Natural killer cell treated with Interleukin-12 subunit alpha and Interleukin-12 subunit beta and Interleukin-15 and Interleukin-18, amount 100 ng/mL, for 72 hours (primary cell): ENCODE results near the gene CNTN4. TPM values are rescaled to one million over a fixed set of nuclear protein-coding genes. Genes with fewer than 3 reads are reported as not detected.

Experiments
- ATAC-seq, 2 donors: fragments of 150-1000 bp; cut with Tn5 transposase in 1 of 2; sonication (Bioruptor Pico), chemical (Tn5 transposase) in 1 of 2; 2 replicates each; pipeline ENCODE4 v1.10.0; 2021
- DNase-seq: peaks from one replicate; pipeline ENCODE4 v3.0.0; 2022; ENCODE audit warnings: low spot score
- H3K27ac Mint-ChIP-seq, 2 donors: 1 replicate in 1 of 2; 2 replicates in 1 of 2; pipeline ENCODE4 v1.8.0; 2022; ENCODE audit warnings: mixed read lengths in 2 of 2, mild to moderate bottlenecking in 1 of 2, moderate library complexity in 1 of 2
- H3K27me3 Mint-ChIP-seq, 2 donors: 1 replicate in 1 of 2; 2 replicates in 1 of 2; pipeline ENCODE4 v1.8.0; 2022; ENCODE audit warnings: mixed read lengths in 2 of 2
- H3K36me3 Mint-ChIP-seq: one replicate; pipeline ENCODE4 v1.8.0; 2022; ENCODE audit warnings: mixed read lengths
- H3K4me1 Mint-ChIP-seq, 2 donors: 1 replicate in 1 of 2; 2 replicates in 1 of 2; pipeline ENCODE4 v1.8.0; 2022; ENCODE audit warnings: low read depth in 2 of 2, mixed read lengths in 2 of 2, mild to moderate bottlenecking in 1 of 2
- H3K4me3 Mint-ChIP-seq: one replicate; pipeline ENCODE4 v1.8.0; 2022; ENCODE audit warnings: mixed read lengths
- H3K9me3 Mint-ChIP-seq: 2 replicates; pipeline ENCODE4 v1.8.0; 2022; ENCODE audit warnings: mixed read lengths
- total RNA-seq, 2 donors: library from RNA; stranded (reverse); gene quantifications; one replicate each; pipeline ENCODE4 v1.2.3, GENCODE V29; 2022

Gene CNTN4
- total RNA-seq, 2 donors from 2014 or later: not detected

DNA sequence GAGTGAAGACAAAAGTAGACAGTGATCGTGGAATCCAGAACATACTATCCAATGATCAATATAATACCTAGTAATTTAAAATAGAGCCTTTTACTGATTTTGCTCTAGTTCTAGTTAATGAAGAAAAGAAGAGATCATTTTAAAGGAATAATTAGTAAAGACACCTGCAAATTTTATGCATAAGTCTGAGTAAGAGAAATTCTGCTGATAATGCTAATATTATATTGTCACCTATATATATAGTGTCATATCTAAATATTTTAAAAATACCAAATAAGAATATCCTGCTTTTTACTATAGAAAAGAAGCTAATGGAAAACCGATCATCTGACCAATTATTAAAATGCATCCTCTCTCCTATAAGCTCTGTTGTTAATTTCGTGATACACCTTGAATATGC is 152.1 kb downstream of the CNTN4 start:
- no peak for ATAC-seq
- no peak for DNase-seq
- H3K36me3 Mint-ChIP-seq: peaks cover 10% of the 10 kb centered on the region
- no peak overlapping the region for H3K4me3 Mint-ChIP-seq
- H3K27me3 Mint-ChIP-seq: no peaks in the 10 kb centered on the region
- no peaks in the 10 kb centered on the region for H3K4me1 Mint-ChIP-seq
- H3K9me3 Mint-ChIP-seq: peaks cover 29% of the 10 kb centered on the region
- H3K27ac Mint-ChIP-seq: no peak overlapping the region

DNA sequence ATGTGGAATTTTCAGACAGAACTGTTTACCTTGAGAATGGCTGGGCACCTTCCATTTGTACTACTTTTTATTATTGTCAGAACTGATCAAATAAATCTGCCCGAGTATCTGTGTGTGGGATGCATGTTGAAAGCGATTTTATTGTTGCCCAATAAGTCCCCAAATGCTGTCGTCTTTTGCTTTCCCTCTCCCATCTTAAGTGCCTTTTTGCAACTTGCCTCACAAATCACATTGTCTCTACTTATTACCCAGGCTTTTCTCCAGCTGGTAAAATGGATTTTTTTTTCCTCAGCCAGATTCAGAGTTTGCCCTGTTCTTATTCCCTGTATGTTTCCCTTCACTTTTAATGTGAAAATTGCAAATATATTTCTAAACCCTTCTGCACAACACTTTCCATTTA is 163.1 kb downstream of the CNTN4 start:
- DNase-seq: no peak
- Mint-ChIP-seq H3K9me3 (peaks cover 13% of the 10 kb centered on the region), H3K4me1 (no peaks in the 10 kb centered on the region), H3K27me3 (no peaks in the 10 kb centered on the region), H3K4me3 (no peak overlapping the region), H3K27ac (no peak overlapping the region), H3K36me3 (no peaks in the 10 kb centered on the region)
- no peak for ATAC-seq

DNA sequence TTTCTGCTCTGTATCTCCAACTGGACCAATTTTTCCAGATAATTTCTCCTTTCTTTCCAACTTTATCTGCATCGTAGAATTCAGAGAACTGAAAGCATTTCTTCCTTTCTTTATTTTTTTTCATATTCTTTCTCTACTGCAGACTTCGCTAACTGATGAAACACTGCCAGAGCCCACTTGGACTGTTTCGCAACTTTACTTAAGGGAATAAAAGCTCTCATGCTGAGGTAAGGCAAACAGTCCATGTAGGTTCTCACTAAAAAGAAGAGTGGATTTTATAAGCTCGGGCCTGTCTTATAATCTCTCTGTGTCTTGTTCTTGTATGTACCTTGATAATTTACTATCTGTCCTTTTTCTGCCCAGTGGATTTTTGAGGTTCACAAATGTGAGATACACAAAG is 163.5 kb downstream of the CNTN4 start:
- Mint-ChIP-seq H3K27ac (no peak overlapping the region), H3K27me3 (no peaks in the 10 kb centered on the region), H3K4me1 (no peaks in the 10 kb centered on the region), H3K9me3 (peaks cover 10% of the 10 kb centered on the region), H3K4me3 (no peak overlapping the region), H3K36me3 (no peaks in the 10 kb centered on the region)
- DNase-seq: no peak
- ATAC-seq: no peak

DNA sequence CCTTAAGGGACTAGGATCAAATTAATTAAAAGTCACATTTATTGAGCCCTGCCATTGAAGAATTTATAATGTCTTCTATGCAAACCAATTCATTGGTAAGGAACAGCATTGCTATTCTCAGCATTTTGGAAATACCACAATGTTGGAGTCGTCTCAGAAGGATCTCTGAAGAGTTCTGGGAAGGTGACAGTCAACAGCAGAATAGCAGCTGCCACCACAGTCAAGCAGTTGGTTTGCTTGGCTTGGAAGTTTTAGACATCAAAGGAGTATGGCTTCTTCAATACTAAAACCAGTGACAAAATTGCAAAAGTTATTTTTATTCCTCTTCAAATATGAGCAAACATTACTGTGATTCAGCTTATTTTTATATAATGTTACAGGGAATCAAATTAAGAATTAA is 167.9 kb downstream of the CNTN4 start:
- no peak overlapping the region for H3K27ac Mint-ChIP-seq
- no peak for ATAC-seq
- no peak for DNase-seq
- no peaks in the 10 kb centered on the region for H3K4me1 Mint-ChIP-seq
- no peaks in the 10 kb centered on the region for H3K27me3 Mint-ChIP-seq
- H3K9me3 Mint-ChIP-seq: peaks cover 13% of the 10 kb centered on the region
- no peaks in the 10 kb centered on the region for H3K36me3 Mint-ChIP-seq
- H3K4me3 Mint-ChIP-seq: no peak overlapping the region

DNA sequence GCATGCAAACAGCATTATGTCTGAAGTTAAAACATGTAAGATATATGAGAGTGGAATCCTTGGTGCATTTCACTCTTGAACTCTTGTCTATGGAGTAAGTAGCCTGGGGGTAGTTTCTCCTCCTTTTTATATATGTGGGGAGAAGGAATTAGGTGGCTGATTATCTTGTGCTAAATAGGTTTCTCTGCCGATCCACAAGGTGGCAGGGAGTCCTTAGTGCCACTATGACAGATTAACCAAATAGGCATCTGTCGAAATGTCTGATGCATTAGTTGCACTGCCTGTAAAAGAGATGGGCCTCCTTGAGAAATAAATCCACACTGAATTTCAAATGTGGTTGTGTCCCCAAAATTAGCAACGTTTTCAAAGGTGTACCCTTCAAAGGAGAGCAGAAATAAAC is 170.1 kb downstream of the CNTN4 start:
- Mint-ChIP-seq H3K27me3 (no peaks in the 10 kb centered on the region), H3K9me3 (peaks cover 16% of the 10 kb centered on the region), H3K36me3 (no peaks in the 10 kb centered on the region), H3K27ac (no peak overlapping the region), H3K4me1 (no peaks in the 10 kb centered on the region), H3K4me3 (no peak overlapping the region)
- no peak for ATAC-seq
- DNase-seq: no peak

DNA sequence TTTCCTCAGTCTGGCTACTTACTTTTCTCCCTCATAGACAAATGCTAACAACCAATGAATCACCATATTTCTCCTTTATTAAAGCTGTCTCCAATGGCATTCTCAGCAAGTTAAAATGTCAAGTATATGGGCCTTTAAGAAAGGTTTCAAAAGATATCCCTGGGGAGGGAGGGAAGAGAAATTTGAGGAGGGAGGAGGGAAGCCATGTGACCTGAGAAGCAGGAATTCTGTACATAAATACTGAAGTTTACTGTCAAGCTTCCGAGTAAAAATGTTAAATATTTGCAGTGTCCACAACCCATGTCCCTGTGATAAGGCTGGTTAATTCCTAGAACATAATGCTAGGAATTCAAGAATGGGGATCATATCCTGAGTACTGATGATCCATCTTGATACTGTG is 175.9 kb downstream of the CNTN4 start:
- ATAC-seq (no peak), DNase-seq (no peak)
- peaks cover 14% of the 10 kb centered on the region for H3K9me3 Mint-ChIP-seq

DNA sequence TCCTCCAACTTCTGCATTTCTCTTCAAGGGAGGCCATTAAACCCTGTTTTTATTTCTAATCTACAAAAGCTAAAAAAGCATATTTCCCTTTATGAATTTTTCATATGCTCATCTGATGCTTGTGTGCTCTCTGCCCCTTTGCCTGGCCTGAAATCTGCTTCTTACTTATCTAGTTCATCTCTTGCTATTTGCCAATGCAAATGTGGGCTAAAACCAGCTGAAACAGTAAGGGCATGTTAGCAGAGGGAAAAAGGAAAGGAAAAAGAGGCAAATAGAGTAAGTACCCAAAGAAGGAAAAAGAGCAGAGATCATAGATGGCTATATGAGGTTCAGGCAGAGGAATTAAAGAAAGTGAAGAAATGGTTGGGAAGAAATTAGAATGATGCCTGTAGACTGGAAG is 185.2 kb downstream of the CNTN4 start:
- Mint-ChIP-seq H3K4me1 (no peaks in the 10 kb centered on the region), H3K36me3 (no peaks in the 10 kb centered on the region), H3K4me3 (no peak overlapping the region), H3K27ac (no peak overlapping the region), H3K27me3 (no peaks in the 10 kb centered on the region), H3K9me3 (peaks cover 10% of the 10 kb centered on the region)
- ATAC-seq: no peak
- no peak for DNase-seq

More for the DNA sequence above, 175.9 kb downstream of the CNTN4 start:
- Mint-ChIP-seq H3K36me3 (no peaks in the 10 kb centered on the region), H3K4me1 (no peaks in the 10 kb centered on the region), H3K27ac (no peak overlapping the region), H3K4me3 (no peak overlapping the region), H3K27me3 (no peaks in the 10 kb centered on the region)

DNA sequence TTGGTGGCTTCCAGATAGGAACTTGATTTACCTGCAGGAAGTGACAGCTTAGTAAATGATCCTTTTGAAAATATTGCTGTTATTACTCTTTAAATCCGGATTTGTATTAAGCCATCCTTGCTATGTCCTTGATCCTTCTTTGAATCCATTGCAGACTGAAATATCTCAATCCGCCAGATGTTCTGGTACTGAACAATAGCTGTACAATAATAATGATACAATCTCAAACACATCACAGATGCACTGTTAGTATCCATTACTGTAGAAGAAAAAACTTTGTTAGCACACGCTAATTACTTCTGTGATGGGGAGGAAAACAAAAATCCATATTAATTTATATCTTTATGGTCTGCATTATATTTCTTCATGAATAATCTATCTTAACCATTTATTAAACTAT is 202.3 kb downstream of the CNTN4 start:
- peaks cover 11% of the 10 kb centered on the region for H3K9me3 Mint-ChIP-seq
- H3K36me3 Mint-ChIP-seq: no peaks in the 10 kb centered on the region
- no peaks in the 10 kb centered on the region for H3K27me3 Mint-ChIP-seq
- H3K4me3 Mint-ChIP-seq: no peak overlapping the region
- no peak for DNase-seq
- ATAC-seq: no peak
- no peaks in the 10 kb centered on the region for H3K4me1 Mint-ChIP-seq
- H3K27ac Mint-ChIP-seq: no peak overlapping the region

DNA sequence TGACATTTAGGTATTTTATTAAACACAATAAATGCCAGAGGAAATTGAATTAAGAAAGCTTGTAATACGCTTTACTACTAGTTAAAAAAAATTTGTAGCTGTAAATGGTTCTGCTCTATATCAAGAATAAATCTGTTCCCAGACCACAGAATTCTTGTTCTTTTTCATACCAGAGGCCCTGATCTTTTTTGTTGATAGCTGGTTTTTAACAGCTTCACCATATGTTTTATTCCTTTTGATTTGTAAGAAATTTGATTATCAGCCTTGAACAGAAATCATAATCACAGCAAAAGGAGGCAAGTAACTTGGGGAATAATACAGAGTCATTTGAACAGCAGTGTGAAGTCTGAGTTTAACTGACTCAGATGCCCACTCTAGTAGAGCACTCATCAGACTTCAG is 202.7 kb downstream of the CNTN4 start:
- H3K4me1 Mint-ChIP-seq: no peaks in the 10 kb centered on the region
- no peaks in the 10 kb centered on the region for H3K27me3 Mint-ChIP-seq
- DNase-seq: no peak
- H3K9me3 Mint-ChIP-seq: peaks cover 11% of the 10 kb centered on the region
- no peak for ATAC-seq
- no peak overlapping the region for H3K27ac Mint-ChIP-seq
- H3K36me3 Mint-ChIP-seq: no peaks in the 10 kb centered on the region
- H3K4me3 Mint-ChIP-seq: no peak overlapping the region

DNA sequence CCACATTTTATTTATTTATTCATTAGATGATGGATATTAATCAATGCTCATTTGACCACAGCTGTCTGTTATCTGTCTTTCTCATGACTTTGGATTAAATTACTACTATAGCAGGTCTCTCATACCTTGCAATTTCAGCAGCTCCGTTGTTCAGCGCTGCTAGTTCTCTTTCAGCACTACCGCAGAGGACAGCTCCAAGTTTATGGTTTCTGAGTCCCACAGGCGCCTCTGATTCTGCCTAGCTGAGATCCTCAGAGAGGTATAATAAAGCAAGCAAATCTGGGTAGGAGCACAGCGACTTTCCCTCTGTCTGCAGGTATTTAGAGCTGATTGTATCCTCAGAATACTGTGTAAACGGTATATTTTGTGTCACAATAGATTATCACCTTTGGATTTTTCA is 204.9 kb downstream of the CNTN4 start:
- no peaks in the 10 kb centered on the region for H3K4me1 Mint-ChIP-seq
- DNase-seq (no peak), ATAC-seq (no peak)
- no peak overlapping the region for H3K27ac Mint-ChIP-seq
- peaks cover 7% of the 10 kb centered on the region for H3K9me3 Mint-ChIP-seq
- H3K4me3 Mint-ChIP-seq: no peak overlapping the region
- H3K36me3 Mint-ChIP-seq: no peaks in the 10 kb centered on the region
- H3K27me3 Mint-ChIP-seq: no peaks in the 10 kb centered on the region

DNA sequence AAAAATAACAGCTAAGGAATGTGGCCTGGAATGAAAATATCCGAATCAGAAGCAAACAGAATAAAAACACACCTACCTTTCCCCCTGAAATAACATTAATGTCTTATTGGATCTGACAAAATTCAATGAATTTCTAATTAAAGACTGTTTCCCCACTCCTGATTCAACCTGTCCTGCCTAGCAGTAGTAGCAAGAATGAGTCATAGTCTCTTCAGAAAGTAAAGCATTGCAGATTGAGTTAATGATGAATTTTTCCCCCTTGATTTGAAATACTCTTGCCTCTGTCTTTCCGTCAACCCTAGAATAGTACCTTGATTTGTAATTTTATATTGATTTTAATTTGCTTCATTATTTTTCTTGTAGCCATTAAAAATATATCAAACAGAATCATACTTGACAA is 212.4 kb downstream of the CNTN4 start:
- Mint-ChIP-seq H3K4me1 (no peaks in the 10 kb centered on the region), H3K36me3 (no peaks in the 10 kb centered on the region), H3K27ac (no peak overlapping the region), H3K27me3 (no peaks in the 10 kb centered on the region), H3K4me3 (no peak overlapping the region), H3K9me3 (peaks cover 6% of the 10 kb centered on the region)
- DNase-seq (no peak), ATAC-seq (no peak)

DNA sequence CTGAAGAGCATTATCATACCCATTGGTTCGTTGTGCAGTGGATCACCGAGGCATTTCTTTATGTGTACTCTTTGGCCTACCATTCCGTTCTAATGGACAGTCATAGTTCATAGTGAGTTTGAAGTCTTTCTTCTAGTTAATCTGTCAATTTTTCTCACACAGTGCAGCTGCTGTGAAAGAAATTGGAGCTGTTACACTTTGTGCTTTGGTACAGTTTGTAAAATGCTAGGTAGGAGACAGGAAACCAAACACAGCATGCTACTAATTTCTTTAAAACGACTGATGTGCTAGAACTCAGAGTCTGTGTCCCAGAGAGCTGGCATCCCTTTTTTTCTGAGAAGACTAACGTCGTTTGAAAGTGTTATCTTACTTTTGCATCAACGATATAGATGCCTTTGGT is 218.9 kb downstream of the CNTN4 start:
- DNase-seq (no peak), ATAC-seq (no peak)
- H3K27ac Mint-ChIP-seq: no peak overlapping the region
- H3K4me1 Mint-ChIP-seq: no peaks in the 10 kb centered on the region
- peaks cover 7% of the 10 kb centered on the region for H3K9me3 Mint-ChIP-seq
- H3K4me3 Mint-ChIP-seq: no peak overlapping the region
- H3K36me3 Mint-ChIP-seq: no peaks in the 10 kb centered on the region
- no peaks in the 10 kb centered on the region for H3K27me3 Mint-ChIP-seq

DNA sequence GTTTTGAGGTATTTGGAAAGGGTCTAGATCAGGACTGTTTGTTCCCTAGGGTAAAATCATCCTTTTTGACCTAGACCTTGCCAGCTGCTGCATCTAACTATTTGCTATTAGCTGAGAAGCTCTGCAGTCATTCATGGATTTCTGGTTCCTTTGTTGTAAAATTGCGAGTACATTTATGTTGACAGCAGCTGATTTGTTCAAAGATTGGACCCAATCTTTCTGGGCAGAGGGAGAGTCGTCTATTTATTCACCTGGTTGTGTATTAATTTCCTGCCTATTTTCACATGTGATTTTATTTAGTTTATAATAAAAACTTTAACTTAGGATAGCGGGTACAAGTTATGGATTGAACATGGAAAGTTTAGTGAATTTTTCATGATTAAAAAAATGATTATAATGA is 236.3 kb downstream of the CNTN4 start:
- Mint-ChIP-seq H3K27ac (no peak overlapping the region), H3K4me3 (no peak overlapping the region), H3K4me1 (no peaks in the 10 kb centered on the region)

DNA sequence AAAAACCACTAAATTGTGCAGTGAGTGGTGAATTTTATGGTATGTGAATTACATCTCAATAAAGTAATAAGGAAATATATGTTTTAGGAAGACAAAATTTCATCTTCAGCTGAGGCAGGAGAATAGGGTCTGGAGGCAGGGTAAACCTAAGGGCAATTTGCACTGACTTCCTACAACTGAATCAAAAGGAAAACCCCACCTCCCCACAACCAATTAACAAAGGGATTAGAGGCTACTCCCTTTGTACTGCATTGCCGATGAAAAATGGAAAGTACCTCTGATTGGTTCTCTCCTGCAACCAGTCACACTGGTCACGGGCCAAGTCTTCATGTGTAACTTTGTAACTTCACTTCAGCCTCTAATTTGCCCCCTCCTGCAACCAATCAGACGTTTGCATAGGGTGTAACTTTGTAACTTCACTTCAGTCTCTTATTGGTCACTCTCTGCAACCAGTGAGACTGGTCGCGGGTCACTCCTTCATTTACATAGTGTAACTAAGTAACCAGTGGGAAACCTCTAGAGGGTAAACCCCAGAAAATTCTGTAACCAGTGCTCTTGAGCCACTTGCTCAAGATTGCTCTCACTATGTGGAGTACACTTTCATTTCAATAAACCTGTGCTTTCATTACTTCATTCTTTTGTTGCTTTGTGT is 244.5 kb downstream of the CNTN4 start:
- Mint-ChIP-seq H3K27me3 (no peaks in the 10 kb centered on the region), H3K4me1 (no peaks in the 10 kb centered on the region), H3K36me3 (no peaks in the 10 kb centered on the region), H3K9me3 (peaks cover 7% of the 10 kb centered on the region), H3K27ac (no peak overlapping the region), H3K4me3 (no peak overlapping the region)
- ATAC-seq (no peak), DNase-seq (no peak)

More for the DNA sequence above, 236.3 kb downstream of the CNTN4 start:
- ATAC-seq: no peak
- DNase-seq: no peak
- peaks cover 3% of the 10 kb centered on the region for H3K9me3 Mint-ChIP-seq
- H3K36me3 Mint-ChIP-seq: no peaks in the 10 kb centered on the region
- H3K27me3 Mint-ChIP-seq: no peaks in the 10 kb centered on the region

DNA sequence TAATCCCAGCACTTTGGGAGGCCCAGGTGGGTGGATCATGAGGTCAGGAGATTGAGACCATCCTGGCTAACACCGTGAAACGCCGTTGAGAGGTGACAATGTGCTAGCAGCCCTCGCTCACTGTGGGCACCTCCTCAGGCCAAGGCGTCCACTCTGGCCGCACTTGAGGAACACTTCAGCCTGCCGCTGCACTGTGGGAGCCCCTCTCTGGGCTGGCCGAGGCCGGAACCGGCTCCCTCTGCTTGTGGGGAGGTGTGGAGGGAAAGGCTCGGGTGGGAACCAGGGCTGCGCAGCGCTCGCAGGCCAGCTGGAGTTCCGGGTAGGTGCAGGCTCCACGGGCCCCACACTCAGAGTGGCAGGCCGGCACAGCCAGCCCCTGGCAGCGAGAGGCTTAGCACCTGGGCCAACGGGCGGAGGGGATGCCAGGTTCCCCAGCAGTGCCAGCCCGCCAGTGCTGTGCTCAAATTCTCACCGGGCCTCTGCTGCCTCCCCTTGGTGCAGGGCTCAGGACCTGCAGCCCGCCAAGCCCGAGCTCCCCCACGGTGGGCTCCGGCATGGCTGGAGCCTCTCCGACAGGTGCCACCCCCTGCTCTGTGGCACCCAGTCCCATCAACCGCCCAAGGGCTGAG is 253.6 kb downstream of the CNTN4 start:
- Mint-ChIP-seq H3K4me3 (no peak overlapping the region), H3K27me3 (no peaks in the 10 kb centered on the region)

More for the DNA sequence above, 253.6 kb downstream of the CNTN4 start:
- H3K9me3 Mint-ChIP-seq: peaks cover 20% of the 10 kb centered on the region
- H3K36me3 Mint-ChIP-seq: peaks cover 4% of the 10 kb centered on the region
- DNase-seq (no peak), ATAC-seq (peak in 1 of 2 donors; percentile 24)
- H3K4me1 Mint-ChIP-seq: no peaks in the 10 kb centered on the region
- no peak overlapping the region for H3K27ac Mint-ChIP-seq
